ENCODE results near the gene FNDC5. TPM values are rescaled to one million over a fixed set of nuclear protein-coding genes. Genes with fewer than 3 reads are reported as not detected.

Gene FNDC5
- total and polyA plus RNA-seq, 2 donors from 2014 or later: 0.35 to 4.2 TPM

- Histone ChIP-seq H3K27ac (ENCODE audit: low read depth in 2 of 2, low read length in 2 of 2) (no peak overlapping the region), H3K4me3 (ENCODE audit: low read length in 3 of 3) (no peak overlapping the region), H3K36me3 (ENCODE audit: control insufficient read depth in 2 of 3, insufficient read depth in 3 of 3, low read length in 3 of 3) (no peaks in the 10 kb centered on the region), H3K27me3 (ENCODE audit: control insufficient read depth, insufficient read depth, low read length) (no peaks in the 10 kb centered on the region), H3K9me3 (ENCODE audit: control insufficient read depth in 2 of 3, insufficient read depth in 1 of 3, low read length in 3 of 3) (no peaks in the 10 kb centered on the region), H3K4me1 (ENCODE audit: control insufficient read depth in 2 of 3, insufficient read depth in 2 of 3, low read depth in 1 of 3, low read length in 3 of 3) (peaks cover 0 to 4% (median 0%) of the 10 kb centered on the region in 3 donors), H3K9ac (ENCODE audit: low read length in 3 of 3) (no peak overlapping the region)
- TF ChIP-seq CTCF (IDR thresholded peaks at IDR 0.05; ENCODE audit: borderline replicate concordance, extremely low read depth, insufficient read depth): no peak
- intact Hi-C loops (cut with DNase I): no loop called here
- DNase-seq: peak in 2 of 5 donors; percentile 75
- FAIRE-seq: no peak
Observed at GRCh38 chr1:32894019-32894600, 23.4 kb upstream of the FNDC5 start.

- no peaks in the 10 kb centered on the region for H3K27me3 ChIP-seq (ENCODE audit: control insufficient read depth, insufficient read depth, low read length)
- peaks cover 0 to 4% (median 0%) of the 10 kb centered on the region in 3 donors for H3K4me1 ChIP-seq (ENCODE audit: control insufficient read depth in 2 of 3, insufficient read depth in 2 of 3, low read depth in 1 of 3, low read length in 3 of 3)
- FAIRE-seq: no peak
- H3K27ac ChIP-seq (ENCODE audit: low read depth in 2 of 2, low read length in 2 of 2): no peak overlapping the region
- H3K9me3 ChIP-seq (ENCODE audit: control insufficient read depth in 2 of 3, insufficient read depth in 1 of 3, low read length in 3 of 3): no peaks in the 10 kb centered on the region
- H3K36me3 ChIP-seq (ENCODE audit: control insufficient read depth in 2 of 3, insufficient read depth in 3 of 3, low read length in 3 of 3): no peaks in the 10 kb centered on the region
- DNase-seq: peak; percentile 69 to 83 (median 82)
- H3K9ac ChIP-seq (ENCODE audit: low read length in 3 of 3): no peak overlapping the region
- intact Hi-C loops (cut with DNase I): no loop called here
- TF ChIP-seq CTCF (IDR thresholded peaks at IDR 0.05; ENCODE audit: borderline replicate concordance, extremely low read depth, insufficient read depth): no peak
- peak overlapping the region in 2 of 3 donors; percentile 11 to 35 for H3K4me3 ChIP-seq (ENCODE audit: low read length in 3 of 3)
Observed at GRCh38 chr1:32893198-32894018, 22.7 kb upstream of the FNDC5 start.

GRCh38 chr1:32892368-32893197 lies 21.9 kb upstream of the FNDC5 start:
- DNase-seq (peak in 4 of 5 donors; percentile 39 to 73 (median 56)), FAIRE-seq (no peak)
- TF ChIP-seq CTCF (IDR thresholded peaks at IDR 0.05; ENCODE audit: borderline replicate concordance, extremely low read depth, insufficient read depth): peak; percentile 40
- Histone ChIP-seq H3K4me1 (ENCODE audit: control insufficient read depth in 2 of 3, insufficient read depth in 2 of 3, low read depth in 1 of 3, low read length in 3 of 3) (peaks cover 0 to 4% (median 0%) of the 10 kb centered on the region in 3 donors), H3K9ac (ENCODE audit: low read length in 3 of 3) (no peak overlapping the region), H3K36me3 (ENCODE audit: control insufficient read depth in 2 of 3, insufficient read depth in 3 of 3, low read length in 3 of 3) (no peaks in the 10 kb centered on the region), H3K27ac (ENCODE audit: low read depth in 2 of 2, low read length in 2 of 2) (no peak overlapping the region), H3K9me3 (ENCODE audit: control insufficient read depth in 2 of 3, insufficient read depth in 1 of 3, low read length in 3 of 3) (no peaks in the 10 kb centered on the region), H3K27me3 (ENCODE audit: control insufficient read depth, insufficient read depth, low read length) (no peaks in the 10 kb centered on the region), H3K4me3 (ENCODE audit: low read length in 3 of 3) (peak overlapping the region in 2 of 3 donors; percentile 3 to 35)
- intact Hi-C loops (cut with DNase I): no loop called here
